Measurements from ENCODE around the gene KDM4B. TPM values are rescaled to one million over a fixed set of nuclear protein-coding genes. Genes with fewer than 3 reads are reported as not detected.

Gene KDM4B
- total and polyA plus RNA-seq, 2 of the 8 experiments (the other 6 are each of a cell fraction or from before 2014, with no cell fraction given) = 12.0 to 31.9 TPM

GRCh38 chr19:5144545-5145179 lies 175.7 kb downstream of the KDM4B start:
- ChIA-PET CTCF (ENCODE audit: partially characterized antibody) (interaction anchor here (0.8 to 4.7 kb wide), 9 partner anchors 11 to 143 kb away, joined by 3 to 25 read pairs (median 5); no protein-coding TSS in a partner anchor), POLR2A (ENCODE audit: partially characterized antibody) (interaction anchor here (1.1 kb wide), 1 partner anchor 98 kb away, joined by 4 read pairs; no protein-coding TSS in a partner anchor)
- Histone ChIP-seq H3K4me1 (replicated peaks in 1 of 4; ENCODE audit: control insufficient read depth in 3 of 4, insufficient read depth in 4 of 4, low read length in 3 of 4) (no peaks in the 10 kb centered on the region), H3K27me3 (replicated peaks in 1 of 4; ENCODE audit: control insufficient read depth in 3 of 4, extremely low read depth in 1 of 4, insufficient read depth in 3 of 4, low read length in 3 of 4) (no peaks in the 10 kb centered on the region), H3K27ac (ENCODE audit: low read depth, low read length) (no peak overlapping the region), H4K20me1 (replicated peaks in 1 of 2; ENCODE audit: control insufficient read depth in 1 of 2, insufficient read depth in 2 of 2, low read length in 2 of 2) (peaks cover 0 to 2% of the 10 kb centered on the region in 2 experiments), H3K14ac (ENCODE audit: insufficient read length) (no peak overlapping the region), H3K56ac (replicated peaks; ENCODE audit: insufficient read length, low read depth, low read length) (no peak overlapping the region), H2BK15ac (ENCODE audit: low read length) (no peak overlapping the region), H4K5ac (ENCODE audit: insufficient read length, low read depth, low read length) (no peak overlapping the region), H2BK5ac (ENCODE audit: low read depth, low read length) (no peak overlapping the region), H2BK12ac (ENCODE audit: low read depth, low read length) (no peak overlapping the region), H3K23me2 (ENCODE audit: low read depth, low read length) (no peaks in the 10 kb centered on the region; the same call in 1 of the 2 replicates), H4K8ac (ENCODE audit: extremely low read depth, insufficient read depth, low read length) (no peak overlapping the region), H2AK5ac (ENCODE audit: low read depth, low read length) (no peak overlapping the region), H3K4me2 (ENCODE audit: insufficient read depth in 1 of 2, low read depth in 2 of 2, low read length in 2 of 2) (no peak overlapping the region), H3K79me1 (ENCODE audit: low read depth, low read length) (peaks cover 2% of the 10 kb centered on the region; the same call in 1 of the 2 replicates), H2BK20ac (ENCODE audit: low read length) (no peak overlapping the region), H3K23ac (ENCODE audit: insufficient read length) (no peak overlapping the region), H4K91ac (replicated peaks; ENCODE audit: insufficient read length, low read length) (no peak overlapping the region), H3K18ac (ENCODE audit: extremely low read depth, low read length) (no peak overlapping the region), H3K4ac (replicated peaks; ENCODE audit: insufficient read length, low read depth, low read length) (no peak overlapping the region), H3K4me3 (ENCODE audit: extremely low read depth in 1 of 4, insufficient read depth in 2 of 4, low read depth in 3 of 4, low read length in 4 of 4) (no peak overlapping the region), H3K36me3 (ENCODE audit: control insufficient read depth in 2 of 4, insufficient read depth in 4 of 4, low read length in 3 of 4) (peaks cover 0 to 11% (median 6%) of the 10 kb centered on the region in 4 experiments; a peak in 3 of 8 replicates), H2AFZ (ENCODE audit: low read length) (no peak overlapping the region), H3K9me3 (ENCODE audit: insufficient read depth in 2 of 2, low read depth in 1 of 2, low read length in 1 of 2) (no peaks in the 10 kb centered on the region), H3K9ac (replicated peaks in 1 of 4; ENCODE audit: extremely low read depth in 1 of 4, low read depth in 3 of 4, low read length in 3 of 4) (no peak overlapping the region), H2BK120ac (replicated peaks; ENCODE audit: low read depth, low read length) (no peak overlapping the region), H3K79me2 (ENCODE audit: control insufficient read depth in 1 of 2, insufficient read depth in 2 of 2, low read length in 2 of 2) (no peaks in the 10 kb centered on the region)
- WGBS, 2 experiments (ENCODE audit: extremely low coverage in 1 of 2, insufficient coverage in 1 of 2, insufficient read length in 1 of 2, insufficient replicate concordance in 2 of 2, low coverage in 1 of 2, low lambda C conversion rate in 2 of 2, missing lambda C conversion rate in 1 of 2) = 90% methylated on average over 21 of the region's 23 CpGs; no CpG with 5 or more reads in 1 of the 2 experiments
- no peak for FAIRE-seq
- TF ChIP-seq PHF8 (conservative IDR thresholded peaks at IDR 0.05; ENCODE audit: low read depth, low read length) (no peak), BRCA1 (IDR thresholded peaks at IDR 0.05; ENCODE audit: low read depth, low read length) (no peak), BCL11A (IDR thresholded peaks at IDR 0.05; ENCODE audit: low read depth in 2 of 2, low read length in 2 of 2) (no peak), SIN3A (conservative IDR thresholded peaks at IDR 0.05 in 1 of 2, IDR thresholded peaks at IDR 0.05 in 1 of 2; ENCODE audit: low read depth in 1 of 2, low read length in 2 of 2) (no peak), MAFK (IDR thresholded peaks at IDR 0.05; ENCODE audit: low read depth, low read length) (no peak), POLR2A (IDR thresholded peaks at IDR 0.05; ENCODE audit: control extremely low read depth in 1 of 2, low read depth in 2 of 2, low read length in 2 of 2) (no peak), RAD21 (IDR thresholded peaks at IDR 0.05 in 1 of 2, conservative IDR thresholded peaks at IDR 0.05 in 1 of 2; ENCODE audit: low read depth in 2 of 2, low read length in 2 of 2) (no peak), SP1 (IDR thresholded peaks at IDR 0.05; ENCODE audit: low read depth, low read length) (no peak), NANOG (IDR thresholded peaks at IDR 0.05; ENCODE audit: insufficient read depth, low read depth, low read length, poor library complexity, severe bottlenecking) (no peak), SIRT6 (IDR thresholded peaks at IDR 0.05; ENCODE audit: low read length) (no peak), KDM1A (IDR thresholded peaks at IDR 0.05; ENCODE audit: borderline replicate concordance, low read length) (no peak), JUN (IDR thresholded peaks at IDR 0.05; ENCODE audit: low read depth, low read length) (no peak)
- no peak for DNase-seq (ENCODE audit: low read depth in 1 of 2, low spot score in 2 of 2)
